Measurements from ENCODE around the gene COQ8A. TPM values are rescaled to one million over a fixed set of nuclear protein-coding genes. Genes with fewer than 3 reads are reported as not detected.

The COQ8A gene
- polyA plus RNA-seq, 6 donors from 2014 or later, result 35.7 to 63.4 (median 53.9) TPM

DNA sequence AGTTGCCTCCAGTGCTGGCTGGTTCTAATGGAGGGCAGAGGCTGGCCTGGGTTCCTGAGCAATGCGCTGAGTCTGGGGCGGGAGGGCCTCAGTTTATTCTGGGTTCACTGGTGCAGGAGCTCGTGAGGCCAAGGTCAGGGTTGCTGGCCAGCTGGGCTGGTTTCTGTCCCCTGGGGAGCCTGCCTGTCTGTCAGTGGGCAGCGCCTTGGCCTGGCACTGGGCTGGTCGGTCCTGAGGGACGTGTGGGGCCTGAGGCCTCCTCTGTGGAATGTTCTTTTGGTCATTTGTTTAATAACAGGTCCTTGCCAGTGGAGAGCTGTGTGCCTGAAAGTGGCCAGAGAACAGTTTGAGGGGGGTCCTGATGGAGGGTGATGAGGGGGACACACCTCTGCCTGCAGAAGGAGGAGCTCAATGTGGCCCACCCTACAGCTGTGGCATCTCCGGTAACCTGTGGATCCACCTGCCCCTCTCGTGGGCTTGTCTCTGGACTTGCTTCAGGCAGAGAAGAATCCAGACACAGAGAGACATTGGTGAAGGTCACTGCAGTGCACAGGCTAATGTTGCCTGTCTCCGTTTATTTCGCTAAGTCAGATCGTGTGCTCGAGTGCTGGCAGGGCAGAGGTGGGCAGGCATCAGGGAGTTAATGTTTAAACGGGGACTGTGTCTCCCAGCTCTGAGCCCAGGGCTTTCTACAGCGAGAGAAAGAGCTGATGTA lies 34.6 kb downstream of the COQ8A start:
- peaks cover 7 to 17% (median 8%) of the 10 kb centered on the region in 3 donors for H3K4me1 Mint-ChIP-seq
- DNase-seq, result no peak
- H3K9me3 Mint-ChIP-seq, result peaks cover 0 to 7% (median 5%) of the 10 kb centered on the region in 7 donors
- no peak for ATAC-seq (ENCODE audit: low read depth in 2 of 2)
- H3K36me3 Mint-ChIP-seq, result peaks cover 11 to 15% of the 10 kb centered on the region in 2 donors
- H3K27me3 Mint-ChIP-seq, result no peaks in the 10 kb centered on the region
- H3K4me3 Mint-ChIP-seq, result peak overlapping the region in 1 of 8 donors; percentile 42
- peak overlapping the region in 5 of 6 donors; percentile 30 to 65 (median 50) for H3K27ac Mint-ChIP-seq

DNA sequence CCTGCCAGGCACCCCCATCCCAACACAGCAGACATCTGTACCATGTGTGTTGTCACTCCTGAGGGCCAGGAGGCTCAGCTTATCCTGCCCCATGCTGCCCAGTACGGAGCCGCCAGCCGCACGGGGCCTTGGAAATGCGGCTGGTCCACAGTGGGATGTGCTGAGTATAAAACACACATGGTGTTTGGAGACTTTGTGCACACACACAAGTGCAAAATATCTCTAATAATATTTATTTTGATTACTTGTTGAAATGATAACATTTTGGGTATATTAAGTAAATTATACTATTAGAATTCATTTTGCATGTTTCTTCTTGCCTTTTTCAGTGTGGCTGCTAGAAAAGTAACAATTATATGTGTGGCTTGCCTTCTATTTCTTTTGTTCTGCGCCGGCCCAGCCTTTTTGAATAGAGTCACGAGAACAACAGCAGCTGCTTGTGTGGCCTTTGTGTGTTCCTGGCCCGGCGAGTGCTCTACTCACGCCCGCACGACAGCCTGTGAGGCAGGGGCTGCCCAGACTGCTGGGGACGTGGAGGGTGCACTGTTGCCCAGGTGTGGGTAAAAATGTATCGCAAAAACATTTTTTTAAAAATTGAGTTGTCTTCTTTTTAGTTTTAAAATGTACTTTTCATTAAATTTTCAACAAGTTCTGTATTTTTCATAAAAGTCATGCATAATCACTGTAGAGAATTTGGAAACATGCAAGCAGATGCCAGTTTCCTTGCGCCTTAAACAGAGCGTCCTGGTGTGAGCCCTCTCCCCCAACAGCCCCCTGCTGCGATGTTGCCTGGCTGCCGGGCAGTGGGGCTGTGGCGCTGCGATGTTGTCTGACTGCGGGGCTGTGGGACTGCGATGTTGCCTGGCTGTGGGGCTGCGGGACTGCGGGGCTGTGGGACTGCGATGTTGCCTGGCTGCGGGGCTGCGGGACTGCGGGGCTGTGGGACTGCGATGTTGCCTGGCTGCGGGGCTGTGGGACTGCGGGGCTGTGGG lies 35.5 kb downstream of the COQ8A start:
- Mint-ChIP-seq H3K36me3 (peaks cover 8 to 11% of the 10 kb centered on the region in 2 donors), H3K4me1 (peaks cover 7 to 17% (median 8%) of the 10 kb centered on the region in 3 donors)

DNA sequence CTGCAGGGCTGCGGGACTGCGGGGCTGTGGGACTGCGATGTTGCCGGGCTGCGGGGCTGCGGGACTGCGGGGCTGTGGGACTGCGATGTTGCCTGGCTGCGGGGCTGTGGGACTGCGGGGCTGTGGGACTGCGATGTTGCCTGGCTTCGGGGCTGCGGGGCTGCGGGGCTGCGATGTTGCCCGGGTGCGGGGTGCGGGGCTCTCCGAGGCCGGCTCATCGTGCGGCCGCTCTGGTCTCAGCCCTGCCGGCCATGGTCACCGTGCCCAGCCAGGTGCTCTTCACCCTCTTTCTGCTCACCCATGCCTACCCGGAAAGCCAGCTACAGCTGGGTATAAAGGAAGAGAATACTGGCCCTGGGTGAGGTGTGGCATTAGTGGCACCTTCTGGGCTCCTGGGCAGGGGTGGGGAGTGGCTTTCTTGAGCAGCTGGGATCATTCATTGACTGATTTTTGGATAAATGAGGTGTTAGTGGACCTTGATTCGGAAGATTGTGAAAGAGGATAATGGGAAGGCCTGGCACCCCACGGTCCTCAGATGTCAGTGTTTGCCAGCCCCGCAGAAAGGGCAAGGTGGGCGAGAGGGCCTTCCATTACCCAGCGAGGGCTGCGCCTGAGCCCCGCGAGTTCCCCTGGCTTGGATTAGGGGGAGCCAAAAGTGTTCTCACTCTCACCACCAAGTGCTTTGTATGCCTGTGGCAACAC lies 36.3 kb downstream of the COQ8A start:
- H3K27ac Mint-ChIP-seq, result peak overlapping the region in 1 of 6 donors; percentile 37
- H3K27me3 Mint-ChIP-seq, result no peaks in the 10 kb centered on the region
- no peak for DNase-seq
- no peak overlapping the region for H3K4me3 Mint-ChIP-seq
- peaks cover 0 to 6% (median 5%) of the 10 kb centered on the region in 7 donors for H3K9me3 Mint-ChIP-seq
- peaks cover 8 to 9% of the 10 kb centered on the region in 2 donors for H3K36me3 Mint-ChIP-seq
- peaks cover 7 to 17% (median 8%) of the 10 kb centered on the region in 3 donors for H3K4me1 Mint-ChIP-seq
- ATAC-seq (ENCODE audit: low read depth in 2 of 2), result no peak

More for the DNA sequence above, 35.5 kb downstream of the COQ8A start:
- DNase-seq, result no peak
- Mint-ChIP-seq H3K9me3 (peaks cover 0 to 7% (median 5%) of the 10 kb centered on the region in 7 donors), H3K27me3 (no peaks in the 10 kb centered on the region), H3K4me3 (no peak overlapping the region), H3K27ac (no peak overlapping the region)
- no peak for ATAC-seq (ENCODE audit: low read depth in 2 of 2)

DNA sequence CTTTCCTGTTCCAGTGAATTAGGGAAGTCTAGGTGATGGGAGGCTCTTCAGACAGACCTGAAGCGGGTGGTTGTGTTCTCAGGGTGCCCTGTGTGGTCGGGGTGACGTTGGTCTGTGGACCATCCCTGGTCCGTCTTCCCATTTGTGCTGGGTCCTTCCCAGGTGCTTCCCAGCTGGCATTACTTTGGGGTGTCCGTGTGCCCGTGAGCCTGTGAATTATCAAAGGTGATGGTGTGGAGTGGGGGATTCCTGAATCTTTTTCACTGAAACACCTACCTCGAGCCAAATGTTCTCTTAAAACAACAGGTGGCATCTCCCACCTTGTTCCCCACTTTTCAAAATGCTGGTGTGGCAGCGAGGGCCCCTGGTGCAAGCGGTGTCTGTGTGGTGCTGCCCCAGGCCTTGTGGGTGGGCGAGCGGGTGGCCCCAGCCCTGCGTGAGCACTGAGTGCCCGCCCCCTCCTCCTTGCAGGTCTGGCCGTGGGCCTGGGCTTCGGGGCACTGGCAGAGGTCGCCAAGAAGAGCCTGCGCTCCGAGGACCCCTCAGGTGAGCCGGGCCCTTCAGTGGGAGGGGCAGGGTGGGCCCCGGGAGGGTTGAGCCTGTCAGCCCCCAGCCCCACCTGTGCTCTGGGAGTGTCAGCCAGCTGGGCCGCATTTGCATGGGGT lies 37.0 kb downstream of the COQ8A start:
- Mint-ChIP-seq H3K4me1 (peaks cover under 1 to 11% (median 2%) of the 10 kb centered on the region in 3 donors), H3K36me3 (peaks cover under 1 to 3% of the 10 kb centered on the region in 2 donors), H3K27ac (peak overlapping the region in 2 of 6 donors; percentile 27 to 37), H3K27me3 (no peaks in the 10 kb centered on the region), H3K4me3 (no peak overlapping the region), H3K9me3 (no peaks in the 10 kb centered on the region)
- ATAC-seq (ENCODE audit: low read depth in 2 of 2) (no peak), DNase-seq (no peak)

DNA sequence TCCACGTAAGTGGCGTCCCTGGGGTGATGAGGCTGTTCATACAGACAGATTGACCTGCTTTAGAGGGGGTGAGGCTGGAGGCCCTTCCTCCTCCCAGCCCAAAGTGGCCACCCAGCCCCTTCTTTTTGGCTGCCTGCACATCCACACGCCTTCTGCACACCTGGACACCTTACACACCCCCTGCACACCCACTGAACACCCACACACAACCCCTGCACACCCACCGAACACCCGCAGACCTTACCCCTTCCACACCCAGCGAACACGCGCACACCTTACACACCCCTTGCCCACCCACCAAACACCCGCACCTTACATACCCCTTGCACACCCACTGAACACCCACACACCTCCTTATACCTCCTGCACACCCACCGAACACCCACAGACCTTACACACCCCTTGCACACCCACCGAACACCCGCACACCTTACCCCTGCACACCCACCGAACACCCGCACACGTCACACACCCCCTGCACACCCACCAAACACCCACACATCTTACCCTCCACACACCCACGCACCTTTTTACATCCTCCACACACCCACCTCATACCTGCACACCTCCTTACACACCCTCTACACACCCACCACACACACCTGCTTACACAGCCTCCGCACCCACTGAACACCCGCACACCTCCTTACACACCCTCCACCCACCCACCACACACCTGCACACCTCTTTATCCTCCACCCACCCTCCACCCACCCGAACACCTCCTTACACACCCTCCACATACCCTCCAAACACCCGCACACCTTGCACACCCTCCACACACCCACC lies 37.7 kb downstream of the COQ8A start:
- H3K9me3 Mint-ChIP-seq, result no peaks in the 10 kb centered on the region

DNA sequence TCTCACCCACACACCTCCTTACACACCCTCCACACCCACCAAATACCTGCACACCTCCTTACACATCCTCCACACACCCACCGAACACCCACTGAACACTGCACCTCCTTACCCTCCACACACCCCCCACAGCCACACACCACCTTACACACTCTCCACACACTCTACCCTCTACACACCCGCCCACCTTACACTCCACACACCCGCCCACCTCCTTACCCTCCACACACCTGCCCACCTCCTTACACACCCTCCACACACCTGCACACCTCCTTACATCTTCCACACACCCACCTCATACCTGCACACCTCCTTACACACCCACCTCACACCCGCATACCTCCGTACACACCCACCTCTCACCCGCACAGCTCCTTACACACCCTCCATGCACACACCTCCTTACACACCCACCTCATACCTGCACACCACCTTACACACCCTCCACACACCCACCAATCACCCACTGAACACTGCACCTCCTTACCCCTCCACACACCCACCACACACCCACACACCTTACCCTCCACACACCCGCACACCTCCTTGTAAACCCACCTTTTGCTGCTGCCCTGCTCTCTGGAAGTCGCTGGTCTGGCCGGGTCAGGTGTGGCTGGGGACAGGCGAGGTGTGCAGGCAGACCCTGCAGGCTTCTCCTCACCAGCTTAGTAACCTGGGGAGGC lies 38.5 kb downstream of the COQ8A start:
- Mint-ChIP-seq H3K27ac (peak overlapping the region in 1 of 6 donors; percentile 69), H3K27me3 (no peaks in the 10 kb centered on the region), H3K36me3 (no peaks in the 10 kb centered on the region), H3K4me3 (no peak overlapping the region), H3K4me1 (peaks cover 0 to 10% (median 0%) of the 10 kb centered on the region in 3 donors), H3K9me3 (no peaks in the 10 kb centered on the region)
- ATAC-seq (ENCODE audit: low read depth in 2 of 2) (no peak), DNase-seq (no peak)

More for the DNA sequence above, 37.7 kb downstream of the COQ8A start:
- Mint-ChIP-seq H3K27me3 (no peaks in the 10 kb centered on the region), H3K27ac (peak overlapping the region in 1 of 6 donors; percentile 82), H3K4me3 (no peak overlapping the region), H3K4me1 (peaks cover 0 to 10% (median 0%) of the 10 kb centered on the region in 3 donors), H3K36me3 (no peaks in the 10 kb centered on the region)
- no peak for ATAC-seq (ENCODE audit: low read depth in 2 of 2)
- DNase-seq, result no peak

DNA sequence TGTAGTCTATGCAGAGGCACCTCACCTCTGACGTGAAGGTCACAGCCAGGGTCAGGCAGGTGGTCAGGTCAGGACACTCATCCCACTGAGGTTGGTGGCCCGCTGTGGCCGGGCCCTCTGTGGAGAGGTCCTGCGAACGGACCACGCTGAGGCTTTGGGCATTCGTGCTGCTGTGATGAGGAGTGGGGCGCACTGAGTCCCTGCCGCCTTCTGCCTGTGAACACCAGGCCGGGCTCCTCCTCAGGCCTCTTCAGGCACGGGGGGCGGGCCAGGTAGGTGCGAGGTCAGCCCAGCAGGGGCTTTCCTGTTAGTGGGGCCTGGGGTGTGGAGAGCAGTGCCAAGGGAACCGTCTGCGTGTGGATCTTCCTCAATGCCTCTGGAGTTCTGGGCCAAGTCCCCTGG lies 39.0 kb downstream of the COQ8A start:
- Mint-ChIP-seq H3K36me3 (no peaks in the 10 kb centered on the region), H3K9me3 (no peaks in the 10 kb centered on the region), H3K27me3 (no peaks in the 10 kb centered on the region), H3K27ac (no peak overlapping the region), H3K4me3 (no peak overlapping the region), H3K4me1 (peaks cover 0 to 7% (median 0%) of the 10 kb centered on the region in 3 donors)
- ATAC-seq (ENCODE audit: low read depth in 2 of 2) (no peak), DNase-seq (no peak)

DNA sequence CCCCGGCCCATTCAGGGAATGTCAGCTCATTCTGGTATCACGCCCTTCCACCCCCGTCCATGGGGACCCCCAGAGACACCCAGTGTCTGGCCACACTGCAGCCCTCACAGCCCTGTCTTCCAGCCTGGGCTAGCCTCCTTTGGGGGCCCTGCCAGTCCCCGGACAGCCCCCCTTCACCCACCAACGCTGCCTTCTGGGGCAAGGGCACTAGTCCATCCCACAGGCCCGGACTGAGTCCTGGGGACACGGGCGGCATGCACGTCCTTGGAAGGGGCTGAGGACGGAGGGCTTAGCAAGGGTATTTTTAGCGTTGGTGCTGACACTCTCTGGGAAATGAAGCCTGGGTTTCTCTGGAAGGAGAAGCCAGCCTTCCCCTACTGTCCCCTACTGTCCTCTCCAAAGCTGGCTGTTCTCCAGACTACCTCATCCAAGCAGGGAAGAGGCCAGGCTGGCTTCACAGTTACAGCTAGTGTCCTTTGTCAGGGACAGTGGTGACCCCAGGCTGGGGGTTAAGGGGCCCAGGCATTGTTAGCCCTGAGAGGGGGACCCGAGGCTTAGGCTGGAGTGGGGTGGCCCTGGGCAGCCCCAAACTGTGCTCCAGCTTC lies 39.5 kb downstream of the COQ8A start:
- no peak for ATAC-seq (ENCODE audit: low read depth in 2 of 2)
- Mint-ChIP-seq H3K4me3 (no peak overlapping the region), H3K36me3 (no peaks in the 10 kb centered on the region), H3K4me1 (peaks cover 0 to 4% (median 0%) of the 10 kb centered on the region in 3 donors), H3K27me3 (no peaks in the 10 kb centered on the region), H3K27ac (peak overlapping the region in 1 of 6 donors; percentile 15), H3K9me3 (no peaks in the 10 kb centered on the region)
- no peak for DNase-seq

DNA sequence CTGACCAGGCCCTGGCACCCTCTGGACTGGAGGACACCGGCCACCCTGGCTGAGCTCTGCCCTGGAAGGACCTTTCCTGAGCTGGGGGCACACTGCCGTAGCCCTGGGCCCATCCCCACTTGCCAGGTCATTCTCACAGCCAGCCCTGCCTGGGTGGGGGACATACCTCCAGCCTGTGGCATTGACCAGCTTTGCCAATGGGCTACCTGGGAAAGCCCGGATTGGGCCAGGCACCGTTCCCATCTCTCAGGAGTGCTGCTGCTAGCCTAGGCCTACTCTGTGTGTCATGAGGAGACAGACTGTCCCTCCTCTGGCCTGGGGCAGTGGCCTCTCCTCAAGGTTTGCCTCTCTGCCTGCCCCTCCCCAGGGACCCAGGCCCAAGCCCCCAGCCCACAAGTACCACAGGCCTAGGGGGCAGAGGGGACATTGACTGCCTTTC lies 40.0 kb downstream of the COQ8A start:
- DNase-seq (no peak), ATAC-seq (ENCODE audit: low read depth in 2 of 2) (no peak)
- Mint-ChIP-seq H3K4me3 (no peak overlapping the region), H3K27me3 (no peaks in the 10 kb centered on the region), H3K9me3 (no peaks in the 10 kb centered on the region), H3K36me3 (no peaks in the 10 kb centered on the region), H3K4me1 (peaks cover 0 to 4% (median 0%) of the 10 kb centered on the region in 3 donors), H3K27ac (peak overlapping the region in 1 of 6 donors; percentile 15)

DNA sequence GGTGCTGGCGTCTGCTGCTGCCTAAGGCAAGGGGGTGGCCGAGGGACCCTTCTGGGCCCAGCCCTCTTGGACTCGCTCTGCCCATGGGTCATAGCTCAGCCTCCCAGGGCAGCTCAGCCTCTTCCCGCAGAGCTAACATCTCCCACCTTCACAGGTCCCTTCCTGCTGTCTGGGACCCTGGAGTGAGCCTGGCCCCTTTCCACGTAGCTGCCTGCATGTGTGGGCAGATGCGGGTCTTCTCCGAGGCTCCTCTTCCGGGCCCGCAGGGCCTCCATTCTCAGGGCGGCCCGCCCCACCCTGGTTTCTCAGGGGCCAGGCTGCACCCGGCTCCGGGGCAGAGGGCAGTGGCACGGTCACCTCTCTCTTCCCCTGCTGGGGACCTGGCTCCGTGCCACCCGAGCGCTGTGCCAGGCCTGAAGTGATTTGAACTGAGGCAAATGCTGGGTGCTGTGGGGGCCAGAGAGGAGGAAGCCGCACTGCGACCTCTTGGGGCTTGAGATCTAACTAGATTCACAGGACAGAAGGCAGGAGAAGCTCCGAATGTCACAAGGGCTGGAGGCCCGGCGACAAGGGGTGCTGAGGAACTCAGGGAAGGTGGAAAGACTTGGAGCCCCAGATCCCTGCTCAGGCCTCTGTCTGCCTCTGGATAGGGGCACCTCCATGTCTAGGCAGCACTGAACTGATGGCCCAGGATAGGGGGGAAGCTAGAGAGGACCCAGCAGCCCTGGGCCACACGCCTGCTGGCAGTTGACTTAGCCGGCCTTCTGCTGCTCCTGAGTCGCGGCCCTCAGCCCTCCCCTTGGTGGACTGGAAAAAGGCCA lies 40.7 kb downstream of the COQ8A start:
- H3K4me1 Mint-ChIP-seq, result peaks cover 0 to 4% (median 0%) of the 10 kb centered on the region in 3 donors
- H3K27me3 Mint-ChIP-seq, result no peaks in the 10 kb centered on the region
- DNase-seq, result no peak
- ATAC-seq (ENCODE audit: low read depth in 2 of 2), result no peak
- no peaks in the 10 kb centered on the region for H3K9me3 Mint-ChIP-seq
- H3K27ac Mint-ChIP-seq, result no peak overlapping the region
- no peak overlapping the region for H3K4me3 Mint-ChIP-seq
- peaks cover 0 to 1% of the 10 kb centered on the region in 2 donors for H3K36me3 Mint-ChIP-seq

DNA sequence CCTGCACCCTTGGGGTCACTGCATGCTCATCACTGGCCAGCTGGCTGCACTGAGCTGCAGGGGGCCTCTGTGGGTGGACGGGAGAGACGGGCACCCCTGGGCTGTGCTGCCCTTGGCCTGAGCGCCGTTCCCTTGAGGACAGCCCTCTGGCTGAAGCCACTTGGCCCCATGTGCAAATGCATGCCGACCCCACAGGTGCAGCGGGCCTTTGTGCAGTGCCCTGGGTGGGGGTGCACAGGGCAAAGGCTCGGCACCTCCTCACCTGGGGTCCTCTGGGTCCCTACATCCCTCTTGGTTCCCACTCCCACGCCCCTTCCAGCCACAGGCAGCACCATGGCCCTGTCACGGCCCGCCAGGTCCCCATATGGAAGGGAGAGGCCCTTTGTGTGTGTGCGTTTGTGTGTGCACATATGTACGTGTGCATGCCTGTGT lies 41.3 kb downstream of the COQ8A start:
- H3K36me3 Mint-ChIP-seq, result peaks cover 0 to 8% of the 10 kb centered on the region in 2 donors
- DNase-seq (no peak), ATAC-seq (ENCODE audit: low read depth in 2 of 2) (no peak)
- no peak overlapping the region for H3K4me3 Mint-ChIP-seq
- H3K4me1 Mint-ChIP-seq, result peaks cover 0 to 4% (median 0%) of the 10 kb centered on the region in 3 donors
- no peaks in the 10 kb centered on the region for H3K9me3 Mint-ChIP-seq
- H3K27me3 Mint-ChIP-seq, result no peaks in the 10 kb centered on the region
- no peak overlapping the region for H3K27ac Mint-ChIP-seq

All from naive B cell (primary cell).